Transverse colon (tissue), 3 donors: ENCODE data around the gene NR4A1.

ENCODE experiments used
- CTCF ChIP-seq, 5 experiments: fragments of 200-600 bp in 3 of 5; fragments of 450-650 bp in 2 of 5; sonication (generic) in 3 of 5; IDR thresholded peaks; 1 replicate in 2 of 5; 2 replicates in 3 of 5; pipeline ENCODE4 v1.5.1; 2016 to 2017; ENCODE audit warnings: antibody characterized with exemption in 5 of 5, inconsistent platforms in 3 of 5, mild to moderate bottlenecking in 2 of 5, moderate library complexity in 1 of 5
- EP300 ChIP-seq: sonication (generic); formaldehyde crosslinking; IDR thresholded peaks from one replicate; pipeline ENCODE4 v1.6.1; 2017; ENCODE audit warnings: antibody characterized with exemption, low read depth
- POLR2A ChIP-seq: fragments of 450-650 bp; IDR thresholded peaks from one replicate; pipeline ENCODE4 v1.6.1; 2016; ENCODE audit warnings: antibody characterized with exemption, mild to moderate bottlenecking, moderate library complexity

- TF ChIP-seq CTCF (IDR thresholded peaks at IDR 0.05) (no peak), POLR2A (no peak), EP300 (no peak)
These were observed 16.1 kb upstream of the NR4A1 start for GRCh38 chr12:52035190-52035589.
